Liver (tissue), 3 donors: ENCODE data around the gene LHX6.

Experiments used
- ATF3 ChIP-seq: IDR thresholded peaks from 2 replicates; pipeline ENCODE4 v1.6.1; 2016; ENCODE audit warnings: antibody characterized with exemption
- EGR1 ChIP-seq, 2 donors: IDR thresholded peaks; 2 replicates each; pipeline ENCODE4 v1.6.1; 2016 to 2018; ENCODE audit warnings: antibody characterized with exemption in 2 of 2, low read depth in 2 of 2
- FOXA1 ChIP-seq: IDR thresholded peaks from 2 replicates; pipeline ENCODE4 v1.6.1; 2016; ENCODE audit warnings: antibody characterized with exemption
- GABPA ChIP-seq, 2 donors: IDR thresholded peaks in 1 of 2; conservative IDR thresholded peaks in 1 of 2; 2 replicates each; pipeline ENCODE4 v1.6.1; 2016; ENCODE audit warnings: antibody characterized with exemption in 2 of 2, mild to moderate bottlenecking in 1 of 2, moderate library complexity in 1 of 2
- JUND ChIP-seq, 2 donors: IDR thresholded peaks; 2 replicates each; pipeline ENCODE4 v1.6.1; 2016; ENCODE audit warnings: antibody characterized with exemption in 2 of 2
- RAD21 ChIP-seq, 2 donors: IDR thresholded peaks; 2 replicates each; pipeline ENCODE4 v1.6.1; 2016; ENCODE audit warnings: antibody characterized with exemption in 2 of 2, mild to moderate bottlenecking in 2 of 2
- SP1 ChIP-seq: IDR thresholded peaks from 2 replicates; pipeline ENCODE4 v1.6.1; 2018; ENCODE audit warnings: antibody characterized with exemption, mild to moderate bottlenecking
- ZBTB33 ChIP-seq: IDR thresholded peaks from 2 replicates; pipeline ENCODE4 v1.6.1; 2016; ENCODE audit warnings: antibody characterized with exemption
- TF ChIP-seq, protein P1 (sequence below): fragments of 150-350 bp; IDR thresholded peaks from 2 replicates; pipeline ENCODE4 v1.5.1; 2017; ENCODE audit warnings: improper control_type of control experiment, low read depth, low read length; ENCODE audit not compliant: missing input control
- TF ChIP-seq, protein P2 (sequence below): IDR thresholded peaks from 2 replicates; pipeline ENCODE4 v1.6.1; 2016; ENCODE audit warnings: antibody characterized with exemption, mild to moderate bottlenecking
- donor health status: healthy.
- donor health status: healthy.

DNA sequence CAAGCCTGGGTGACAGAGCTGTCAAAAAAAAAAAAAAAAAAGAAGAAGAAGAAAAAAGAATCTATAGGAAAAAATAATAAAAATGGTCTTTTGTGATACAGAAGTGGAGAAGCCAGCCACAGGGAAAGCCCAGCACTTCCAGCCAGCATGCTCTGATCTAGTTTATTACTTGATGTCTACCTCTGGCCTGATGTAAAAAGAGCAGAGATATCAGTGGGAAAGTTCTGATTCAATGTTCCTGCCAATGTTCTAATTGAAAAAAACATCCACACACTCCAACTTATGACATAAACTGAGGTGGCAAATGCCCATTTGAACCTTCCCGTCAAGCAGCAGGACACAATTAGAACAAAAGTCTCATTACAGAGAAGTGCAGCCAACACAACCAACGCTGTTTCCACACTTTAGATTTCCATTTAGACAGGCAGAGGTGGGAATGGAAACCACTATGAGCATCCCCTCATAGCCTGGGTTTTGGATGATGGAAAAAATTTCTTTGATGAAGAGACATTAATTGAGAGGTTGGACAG lies 30.2 kb upstream of the LHX6 start:
- TF ChIP-seq, protein P1, sequence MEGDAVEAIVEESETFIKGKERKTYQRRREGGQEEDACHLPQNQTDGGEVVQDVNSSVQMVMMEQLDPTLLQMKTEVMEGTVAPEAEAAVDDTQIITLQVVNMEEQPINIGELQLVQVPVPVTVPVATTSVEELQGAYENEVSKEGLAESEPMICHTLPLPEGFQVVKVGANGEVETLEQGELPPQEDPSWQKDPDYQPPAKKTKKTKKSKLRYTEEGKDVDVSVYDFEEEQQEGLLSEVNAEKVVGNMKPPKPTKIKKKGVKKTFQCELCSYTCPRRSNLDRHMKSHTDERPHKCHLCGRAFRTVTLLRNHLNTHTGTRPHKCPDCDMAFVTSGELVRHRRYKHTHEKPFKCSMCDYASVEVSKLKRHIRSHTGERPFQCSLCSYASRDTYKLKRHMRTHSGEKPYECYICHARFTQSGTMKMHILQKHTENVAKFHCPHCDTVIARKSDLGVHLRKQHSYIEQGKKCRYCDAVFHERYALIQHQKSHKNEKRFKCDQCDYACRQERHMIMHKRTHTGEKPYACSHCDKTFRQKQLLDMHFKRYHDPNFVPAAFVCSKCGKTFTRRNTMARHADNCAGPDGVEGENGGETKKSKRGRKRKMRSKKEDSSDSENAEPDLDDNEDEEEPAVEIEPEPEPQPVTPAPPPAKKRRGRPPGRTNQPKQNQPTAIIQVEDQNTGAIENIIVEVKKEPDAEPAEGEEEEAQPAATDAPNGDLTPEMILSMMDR, result no peak
- TF ChIP-seq GABPA (IDR thresholded peaks at IDR 0.05 in 1 of 2, conservative IDR thresholded peaks at IDR 0.05 in 1 of 2), result no peak
- TF ChIP-seq, protein P2, sequence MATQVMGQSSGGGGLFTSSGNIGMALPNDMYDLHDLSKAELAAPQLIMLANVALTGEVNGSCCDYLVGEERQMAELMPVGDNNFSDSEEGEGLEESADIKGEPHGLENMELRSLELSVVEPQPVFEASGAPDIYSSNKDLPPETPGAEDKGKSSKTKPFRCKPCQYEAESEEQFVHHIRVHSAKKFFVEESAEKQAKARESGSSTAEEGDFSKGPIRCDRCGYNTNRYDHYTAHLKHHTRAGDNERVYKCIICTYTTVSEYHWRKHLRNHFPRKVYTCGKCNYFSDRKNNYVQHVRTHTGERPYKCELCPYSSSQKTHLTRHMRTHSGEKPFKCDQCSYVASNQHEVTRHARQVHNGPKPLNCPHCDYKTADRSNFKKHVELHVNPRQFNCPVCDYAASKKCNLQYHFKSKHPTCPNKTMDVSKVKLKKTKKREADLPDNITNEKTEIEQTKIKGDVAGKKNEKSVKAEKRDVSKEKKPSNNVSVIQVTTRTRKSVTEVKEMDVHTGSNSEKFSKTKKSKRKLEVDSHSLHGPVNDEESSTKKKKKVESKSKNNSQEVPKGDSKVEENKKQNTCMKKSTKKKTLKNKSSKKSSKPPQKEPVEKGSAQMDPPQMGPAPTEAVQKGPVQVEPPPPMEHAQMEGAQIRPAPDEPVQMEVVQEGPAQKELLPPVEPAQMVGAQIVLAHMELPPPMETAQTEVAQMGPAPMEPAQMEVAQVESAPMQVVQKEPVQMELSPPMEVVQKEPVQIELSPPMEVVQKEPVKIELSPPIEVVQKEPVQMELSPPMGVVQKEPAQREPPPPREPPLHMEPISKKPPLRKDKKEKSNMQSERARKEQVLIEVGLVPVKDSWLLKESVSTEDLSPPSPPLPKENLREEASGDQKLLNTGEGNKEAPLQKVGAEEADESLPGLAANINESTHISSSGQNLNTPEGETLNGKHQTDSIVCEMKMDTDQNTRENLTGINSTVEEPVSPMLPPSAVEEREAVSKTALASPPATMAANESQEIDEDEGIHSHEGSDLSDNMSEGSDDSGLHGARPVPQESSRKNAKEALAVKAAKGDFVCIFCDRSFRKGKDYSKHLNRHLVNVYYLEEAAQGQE, result no peak
- TF ChIP-seq RAD21 (IDR thresholded peaks at IDR 0.05), result no peak
- TF ChIP-seq ATF3, result no peak
- TF ChIP-seq SP1, result no peak
- TF ChIP-seq JUND (IDR thresholded peaks at IDR 0.05), result no peak
- no peak for TF ChIP-seq ZBTB33
- no peak for TF ChIP-seq EGR1 (IDR thresholded peaks at IDR 0.05; ENCODE audit: low read depth in 2 of 2)
- no peak for TF ChIP-seq FOXA1
